Measurements from ENCODE around the gene RFC5. TPM values are rescaled to one million over a fixed set of nuclear protein-coding genes. Genes with fewer than 3 reads are reported as not detected.
A peak's percentile ranks its signal among the peaks of the same experiment; 100 is the strongest.

RFC5 gene
- total and polyA plus RNA-seq, 7 experiments from 2014 or later: 6.3 to 40.3 (median 18.0) TPM

DNA sequence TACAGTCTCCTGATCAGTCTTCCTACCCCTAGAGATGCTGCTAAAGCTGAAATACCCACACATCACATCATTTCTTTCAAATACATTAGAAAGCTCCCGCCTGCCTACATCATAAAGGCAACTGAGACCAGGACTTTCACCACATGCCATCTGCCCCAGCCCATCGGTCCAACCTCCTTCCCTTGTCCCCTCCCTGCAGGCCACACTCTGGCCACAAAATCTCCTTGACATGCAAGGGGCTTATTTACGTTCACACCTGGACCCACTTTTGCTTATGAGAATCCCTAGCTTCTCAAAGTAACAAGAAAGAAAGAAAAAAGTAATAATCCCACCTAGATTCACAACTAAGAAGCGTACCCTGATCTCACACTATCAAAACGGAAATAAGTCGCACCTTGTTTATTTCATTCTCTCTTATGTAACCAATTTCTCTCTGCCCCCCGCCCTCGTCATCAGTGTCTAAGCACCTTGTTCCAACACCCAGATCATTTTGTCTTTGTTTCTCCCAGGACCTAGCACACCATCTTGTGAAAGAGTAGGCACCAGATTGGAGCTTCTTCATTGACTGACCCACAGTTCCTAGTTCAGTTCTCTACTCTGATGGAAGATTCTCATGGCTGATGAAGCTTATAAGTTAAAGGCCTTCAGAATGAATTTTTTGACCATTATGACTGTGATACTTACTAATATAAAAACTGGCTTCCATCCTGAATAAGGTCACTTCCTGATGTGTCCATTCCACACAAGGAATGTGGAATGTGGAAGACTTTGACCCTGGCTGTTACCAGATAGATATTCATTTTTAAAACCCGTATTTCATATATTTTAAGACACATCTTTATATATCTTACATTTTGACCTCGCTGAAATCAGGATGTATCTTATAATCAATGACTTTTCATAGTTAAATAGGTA lies 36.8 kb downstream of the RFC5 start:
- no peak overlapping the region for H3K4me3 Mint-ChIP-seq
- intact Hi-C loops (cut with micrococcal nuclease): no loop called here
- peak overlapping the region in 7 of 9 donors; percentile 0 to 53 (median 4) for H3K27ac Mint-ChIP-seq

DNA sequence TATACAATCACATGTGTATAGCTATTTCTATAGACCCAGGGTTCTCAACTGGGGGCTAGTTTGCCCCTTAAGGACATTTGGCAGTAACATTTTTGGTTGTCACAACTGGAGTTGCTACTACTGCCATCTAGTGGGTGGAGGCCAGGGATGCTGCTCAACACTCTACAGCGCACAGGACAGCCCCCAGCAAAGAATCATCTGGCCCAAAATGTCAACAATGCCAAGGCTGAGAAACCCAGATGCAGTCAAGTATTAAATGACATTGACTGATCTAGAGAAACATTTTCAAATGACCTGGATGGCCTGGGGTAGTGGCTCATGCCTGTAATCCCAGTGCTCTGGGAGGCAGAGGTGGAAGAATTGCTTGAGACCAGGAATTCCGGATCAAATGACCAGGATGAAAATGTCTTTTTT lies 38.6 kb downstream of the RFC5 start:
- H3K27ac ChIP-seq (ENCODE audit: low read depth, low read length): no peak overlapping the region
- H3K27ac Mint-ChIP-seq: peak overlapping the region in 6 of 9 donors; percentile 41 to 84 (median 76)
- ChIA-PET CTCF (interaction anchor here (0.6 to 2.2 kb wide), 2 partner anchors 10 to 36 kb away, joined by 4 to 10 read pairs; no protein-coding TSS in a partner anchor), POLR2A (interaction anchor here (1.2 kb wide), 1 partner anchor 10 kb away, joined by 4 read pairs; no protein-coding TSS in a partner anchor)
- H3K9me3 ChIP-seq (ENCODE audit: control insufficient read depth in 2 of 3, low read length in 3 of 3): no peaks in the 10 kb centered on the region
- no peak overlapping the region for H3K4me3 ChIP-seq (ENCODE audit: low read length)
- H3K36me3 Mint-ChIP-seq: peaks cover 8 to 27% (median 19%) of the 10 kb centered on the region in 5 donors
- peaks cover 0 to 2% (median 0%) of the 10 kb centered on the region in 11 donors for H3K9me3 Mint-ChIP-seq
- H3K27me3 ChIP-seq (ENCODE audit: control insufficient read depth in 2 of 2, insufficient read depth in 2 of 2, low read length in 2 of 2): no peaks in the 10 kb centered on the region
- H3K27me3 Mint-ChIP-seq: no peaks in the 10 kb centered on the region
- H3K4me1 Mint-ChIP-seq: peaks cover 20 to 41% (median 35%) of the 10 kb centered on the region in 7 donors
- DNase-seq: peak; percentile 22 to 64 (median 56)
- peaks cover 0 to 27% (median 0%) of the 10 kb centered on the region in 3 experiments for H3K36me3 ChIP-seq (ENCODE audit: control insufficient read depth in 2 of 3, insufficient read depth in 3 of 3, low read length in 3 of 3)
- H3K4me3 Mint-ChIP-seq: no peak overlapping the region
- intact Hi-C loops (cut with micrococcal nuclease): loop anchor here in 1 of 2 donors (1.0 kb wide), 1 partner anchor 180 kb away; no protein-coding TSS in a partner anchor
- H3K4me1 ChIP-seq (ENCODE audit: control insufficient read depth in 2 of 2, insufficient read depth in 2 of 2, low read length in 2 of 2): peaks cover 10 to 25% of the 10 kb centered on the region in 2 donors
- peak; percentile 89 for ATAC-seq

More for the DNA sequence above, 36.8 kb downstream of the RFC5 start:
- Histone ChIP-seq H3K4me1 (ENCODE audit: control insufficient read depth in 2 of 2, insufficient read depth in 2 of 2, low read length in 2 of 2) (peaks cover 0 to 14% of the 10 kb centered on the region in 2 donors), H3K4me3 (ENCODE audit: low read length) (no peak overlapping the region), H3K9me3 (ENCODE audit: control insufficient read depth in 2 of 3, low read length in 3 of 3) (no peaks in the 10 kb centered on the region), H3K27me3 (ENCODE audit: control insufficient read depth in 2 of 2, insufficient read depth in 2 of 2, low read length in 2 of 2) (no peaks in the 10 kb centered on the region), H3K27ac (ENCODE audit: low read depth, low read length) (no peak overlapping the region), H3K36me3 (ENCODE audit: control insufficient read depth in 2 of 3, insufficient read depth in 3 of 3, low read length in 3 of 3) (peaks cover 0 to 28% (median 0%) of the 10 kb centered on the region in 3 experiments)
- no peak for DNase-seq
- Mint-ChIP-seq H3K27me3 (no peaks in the 10 kb centered on the region), H3K9me3 (peaks cover 0 to 2% (median 0%) of the 10 kb centered on the region in 11 donors), H3K4me1 (peaks cover 11 to 27% (median 20%) of the 10 kb centered on the region in 7 donors), H3K36me3 (peaks cover 8 to 36% (median 25%) of the 10 kb centered on the region in 5 donors)
- POLR2A ChIA-PET: no interaction called here
- ATAC-seq: no peak
- CTCF ChIA-PET: interaction anchor here (0.6 kb wide), 1 partner anchor 151 kb away, joined by 3 read pairs; no protein-coding TSS in a partner anchor

DNA sequence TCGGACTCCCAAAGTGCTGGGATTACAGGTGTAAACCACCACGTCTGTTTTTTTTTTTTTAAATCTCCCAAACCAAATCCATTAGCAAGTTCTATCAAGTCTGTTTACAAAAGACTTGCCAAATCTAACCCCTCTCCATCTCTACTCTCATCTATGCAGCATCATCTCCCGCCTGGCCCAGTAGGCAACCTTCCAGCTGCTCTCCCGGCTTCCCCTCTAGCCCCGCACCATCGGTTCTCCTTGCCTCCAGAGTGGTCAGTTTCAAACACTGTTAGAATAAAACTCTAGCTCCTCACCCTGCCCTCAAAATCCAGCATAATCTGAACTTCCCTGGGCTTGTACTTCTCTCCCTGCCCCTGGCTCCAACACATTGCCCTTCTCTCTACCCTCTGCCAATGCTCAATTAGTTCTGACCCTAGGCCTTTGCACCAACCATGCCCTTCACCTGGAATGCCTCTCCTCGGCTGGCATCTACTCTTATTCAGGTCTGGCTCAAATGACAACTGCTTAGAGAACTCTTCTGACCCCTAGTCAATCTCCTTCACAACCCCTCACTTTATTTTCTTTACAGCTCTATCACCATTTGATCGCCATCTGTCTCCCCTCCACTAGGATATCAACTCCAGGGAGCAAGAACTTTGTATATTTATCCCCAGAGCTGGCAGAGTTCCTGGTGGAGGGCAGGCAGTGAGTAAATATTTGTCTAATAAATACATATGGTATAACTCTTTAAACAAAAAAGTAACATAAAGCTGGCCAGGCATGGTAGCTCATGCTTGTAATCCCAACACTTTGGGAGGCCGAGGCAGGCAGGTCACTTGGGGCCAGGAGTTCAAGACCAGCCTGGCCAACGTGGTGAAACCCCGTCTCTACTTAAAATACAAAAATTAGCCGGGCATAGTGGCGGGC lies 39.6 kb downstream of the RFC5 start:
- ATAC-seq: no peak
- H3K4me3 Mint-ChIP-seq: no peak overlapping the region
- Histone ChIP-seq H3K9me3 (ENCODE audit: control insufficient read depth in 2 of 3, low read length in 3 of 3) (no peaks in the 10 kb centered on the region), H3K27me3 (ENCODE audit: control insufficient read depth in 2 of 2, insufficient read depth in 2 of 2, low read length in 2 of 2) (no peaks in the 10 kb centered on the region), H3K36me3 (ENCODE audit: control insufficient read depth in 2 of 3, insufficient read depth in 3 of 3, low read length in 3 of 3) (peaks cover 0 to 21% (median 0%) of the 10 kb centered on the region in 3 experiments), H3K27ac (ENCODE audit: low read depth, low read length) (no peak overlapping the region), H3K4me3 (ENCODE audit: low read length) (no peak overlapping the region), H3K4me1 (ENCODE audit: control insufficient read depth in 2 of 2, insufficient read depth in 2 of 2, low read length in 2 of 2) (peaks cover 12 to 27% of the 10 kb centered on the region in 2 donors)
- H3K36me3 Mint-ChIP-seq: peaks cover 4 to 23% (median 15%) of the 10 kb centered on the region in 5 donors
- POLR2A ChIA-PET: interaction anchor here (1.2 to 1.6 kb wide), 2 partner anchors 9 to 80 kb away, joined by 4 read pairs; partner anchors contain the start of gene PEBP1
- no peak for DNase-seq
- peaks cover 0 to 2% (median 0%) of the 10 kb centered on the region in 11 donors for H3K9me3 Mint-ChIP-seq
- H3K27me3 Mint-ChIP-seq: no peaks in the 10 kb centered on the region
- peak overlapping the region in 5 of 9 donors; percentile 28 to 69 (median 55) for H3K27ac Mint-ChIP-seq
- peaks cover 22 to 44% (median 37%) of the 10 kb centered on the region in 7 donors for H3K4me1 Mint-ChIP-seq
- CTCF ChIA-PET: interaction anchor here (0.7 to 2.2 kb wide), 2 partner anchors 9 to 179 kb away, joined by 5 to 10 read pairs; no protein-coding TSS in a partner anchor
- intact Hi-C loops (cut with micrococcal nuclease): loop anchor here in 1 of 2 donors (1.0 kb wide), 1 partner anchor 181 kb away; no protein-coding TSS in a partner anchor

DNA sequence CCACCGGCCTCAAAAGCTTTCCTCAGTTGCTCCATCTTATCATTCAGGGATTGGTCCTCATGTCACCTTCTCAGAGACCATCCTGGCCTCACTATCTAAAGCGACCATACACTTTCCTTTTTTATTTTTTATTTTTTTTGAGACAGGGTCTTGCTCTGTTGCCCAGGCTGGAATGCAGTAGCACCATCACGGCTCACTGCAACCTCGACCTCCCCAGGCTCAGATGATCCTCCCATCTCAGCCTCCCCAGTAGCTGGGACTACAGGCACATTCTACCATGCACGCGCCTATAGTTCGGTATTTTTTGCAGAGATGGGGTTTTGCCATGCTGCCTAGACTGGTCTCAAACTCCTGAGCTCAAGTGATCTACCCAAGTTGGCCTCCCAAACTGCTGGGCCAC lies 41.7 kb downstream of the RFC5 start:
- Histone ChIP-seq H3K9me3 (ENCODE audit: control insufficient read depth in 2 of 3, low read length in 3 of 3) (no peaks in the 10 kb centered on the region), H3K27ac (ENCODE audit: low read depth, low read length) (no peak overlapping the region), H3K27me3 (ENCODE audit: control insufficient read depth in 2 of 2, insufficient read depth in 2 of 2, low read length in 2 of 2) (no peaks in the 10 kb centered on the region), H3K36me3 (ENCODE audit: control insufficient read depth in 2 of 3, insufficient read depth in 3 of 3, low read length in 3 of 3) (peaks cover 0 to 8% (median 0%) of the 10 kb centered on the region in 3 experiments), H3K4me1 (ENCODE audit: control insufficient read depth in 2 of 2, insufficient read depth in 2 of 2, low read length in 2 of 2) (peaks cover 12 to 21% of the 10 kb centered on the region in 2 donors), H3K4me3 (ENCODE audit: low read length) (no peak overlapping the region)
- DNase-seq (no peak), ATAC-seq (no peak)
- Mint-ChIP-seq H3K4me3 (no peak overlapping the region), H3K36me3 (peaks cover 0 to 9% (median 2%) of the 10 kb centered on the region in 5 donors), H3K27me3 (no peaks in the 10 kb centered on the region), H3K27ac (peak overlapping the region in 7 of 9 donors; percentile 40 to 96 (median 93)), H3K4me1 (peaks cover 34 to 50% (median 40%) of the 10 kb centered on the region in 7 donors), H3K9me3 (peaks cover 0 to 2% (median 0%) of the 10 kb centered on the region in 11 donors)
- intact Hi-C loops (cut with micrococcal nuclease): no loop called here
- ChIA-PET CTCF (no interaction called here), POLR2A (interaction anchor here (0.6 kb wide), 1 partner anchor 10 kb away, joined by 6 read pairs; no protein-coding TSS in a partner anchor)

DNA sequence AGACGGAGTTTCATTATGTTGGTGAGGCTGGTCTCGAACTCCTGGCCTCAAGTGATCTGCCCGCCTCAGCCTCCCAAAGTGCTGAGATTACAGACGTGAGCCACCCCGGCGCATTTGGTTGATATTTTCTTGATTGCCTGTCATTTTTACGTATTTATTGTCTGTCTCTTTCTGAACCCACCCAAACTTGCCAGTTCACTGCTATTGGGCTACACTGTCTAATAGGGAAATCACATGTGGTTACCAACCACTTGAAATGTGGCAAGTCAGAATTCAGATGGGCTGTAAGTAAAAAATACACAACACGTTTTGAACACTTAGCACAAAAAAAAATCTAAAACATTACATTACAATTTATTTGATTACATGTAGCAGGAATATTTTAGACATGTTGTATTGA lies 42.4 kb downstream of the RFC5 start:
- Histone ChIP-seq H3K27me3 (ENCODE audit: control insufficient read depth in 2 of 2, insufficient read depth in 2 of 2, low read length in 2 of 2) (no peaks in the 10 kb centered on the region), H3K4me1 (ENCODE audit: control insufficient read depth in 2 of 2, insufficient read depth in 2 of 2, low read length in 2 of 2) (peaks cover 12 to 16% of the 10 kb centered on the region in 2 donors), H3K36me3 (ENCODE audit: control insufficient read depth in 2 of 3, insufficient read depth in 3 of 3, low read length in 3 of 3) (peaks cover 0 to 8% (median 0%) of the 10 kb centered on the region in 3 experiments), H3K27ac (ENCODE audit: low read depth, low read length) (peak overlapping the region; percentile 80), H3K9me3 (ENCODE audit: control insufficient read depth in 2 of 3, low read length in 3 of 3) (no peaks in the 10 kb centered on the region), H3K4me3 (ENCODE audit: low read length) (no peak overlapping the region)
- Mint-ChIP-seq H3K36me3 (peaks cover 0 to 3% (median 0%) of the 10 kb centered on the region in 5 donors), H3K27ac (peak overlapping the region in 7 of 9 donors; percentile 46 to 96 (median 93)), H3K4me3 (peak overlapping the region in 4 of 10 donors; percentile 80 to 96 (median 88)), H3K27me3 (no peaks in the 10 kb centered on the region), H3K9me3 (peaks cover 0 to 2% (median 0%) of the 10 kb centered on the region in 11 donors), H3K4me1 (peaks cover 33 to 52% (median 44%) of the 10 kb centered on the region in 7 donors)
- intact Hi-C loops (cut with micrococcal nuclease): no loop called here
- ChIA-PET CTCF (interaction anchor here (1.3 kb wide), 1 partner anchor 9 kb away, joined by 4 read pairs; no protein-coding TSS in a partner anchor), POLR2A (interaction anchor here (0.7 to 2.3 kb wide), 2 partner anchors 9 to 42 kb away, joined by 3 to 9 read pairs; partner anchors contain the start of gene RFC5)
- no peak for ATAC-seq
- no peak for DNase-seq
